HG02885 (cell line): ENCODE measurements around the gene IDH1.
"Not testable (repeated sequence)": the region's sequence is repeated elsewhere in the genome, so short reads cannot be mapped to it uniquely, and the experiment has no call there.

Experiments used
- ATAC-seq: cut with Tn5 transposase; IDR thresholded peaks from one replicate; pipeline ENCODE4 v1.9.1; 2021; ENCODE audit warnings: mild to moderate bottlenecking; ENCODE audit not compliant: unreplicated experiment, poor library complexity

IDH1 gene

GRCh38 chr2:208256849-208257813 is 2.3 kb upstream of the IDH1 start:
- ATAC-seq = not testable (repeated sequence)

- ATAC-seq = no peak
Observed at GRCh38 chr2:208256192-208256782, 1.4 kb upstream of the IDH1 start.

DNA sequence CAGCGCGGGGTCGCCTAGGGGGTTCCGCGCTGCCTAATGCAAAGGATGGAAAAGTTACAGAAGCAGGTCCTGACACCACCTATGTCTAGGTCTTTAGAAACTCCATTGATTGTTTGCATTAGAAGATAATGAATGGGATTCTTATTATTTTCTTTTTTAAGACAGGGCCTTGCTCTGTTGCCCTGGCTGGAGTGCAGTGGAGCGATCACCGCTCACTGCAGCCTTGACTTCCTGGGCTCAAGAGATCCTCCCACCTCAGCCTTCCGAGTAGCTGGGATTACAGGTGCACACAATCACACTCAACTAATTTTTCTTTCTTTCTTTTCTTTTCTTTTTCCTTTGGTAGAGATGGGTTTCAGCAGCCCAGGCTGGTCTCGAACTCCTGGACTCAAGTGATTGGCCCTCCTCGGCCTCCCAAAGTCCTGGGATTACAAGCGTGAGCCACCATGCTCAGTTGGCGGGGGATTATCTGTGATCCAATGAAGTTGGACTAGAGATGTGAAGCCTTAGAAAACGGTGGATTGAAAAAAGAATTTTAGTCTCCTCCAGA is 761 bp upstream of the IDH1 start:
- peak; percentile 11 for ATAC-seq

DNA sequence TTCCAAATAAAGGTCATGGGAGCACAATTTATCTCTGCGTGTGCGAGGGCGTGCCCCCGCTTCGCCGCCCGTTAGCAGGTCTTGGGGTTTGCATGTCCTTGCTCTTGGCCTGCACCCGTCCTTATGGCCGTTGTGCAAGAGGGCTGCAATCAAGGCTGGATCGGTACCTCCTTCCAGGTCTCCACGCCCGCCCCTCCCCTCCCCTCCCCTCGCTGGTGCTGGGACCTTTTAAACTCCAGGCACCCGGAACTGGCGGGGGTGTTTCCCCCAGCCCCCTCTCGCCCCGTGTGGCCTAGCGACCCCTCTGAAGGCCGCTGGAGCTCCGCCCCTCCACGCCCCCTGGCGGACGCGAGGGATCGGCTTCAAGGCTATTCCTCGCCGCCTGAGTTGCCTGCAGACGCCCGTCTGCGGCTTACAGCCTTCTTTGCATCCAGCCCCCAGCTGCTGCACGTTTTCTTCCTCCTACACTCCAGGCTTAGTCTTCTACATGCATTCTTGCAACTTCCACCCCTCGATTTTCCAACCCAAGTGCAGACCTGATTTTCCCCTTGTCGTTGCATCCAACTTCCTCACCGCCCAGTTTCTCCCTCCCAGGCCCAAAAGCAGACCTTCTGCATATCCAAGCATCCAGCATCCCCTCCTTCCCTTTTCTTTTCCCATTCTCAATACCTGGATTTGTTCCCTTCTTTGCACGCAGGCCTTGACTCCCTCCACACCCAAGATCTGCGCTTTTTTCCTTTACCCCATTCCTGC is 577 bp downstream of the IDH1 start:
- ATAC-seq = peak; percentile 76

- ATAC-seq = no peak
Observed at GRCh38 chr2:208253600-208254117, 1.2 kb downstream of the IDH1 start.

- ATAC-seq = no peak
Observed at GRCh38 chr2:208252716-208253492, 2.0 kb downstream of the IDH1 start.

DNA sequence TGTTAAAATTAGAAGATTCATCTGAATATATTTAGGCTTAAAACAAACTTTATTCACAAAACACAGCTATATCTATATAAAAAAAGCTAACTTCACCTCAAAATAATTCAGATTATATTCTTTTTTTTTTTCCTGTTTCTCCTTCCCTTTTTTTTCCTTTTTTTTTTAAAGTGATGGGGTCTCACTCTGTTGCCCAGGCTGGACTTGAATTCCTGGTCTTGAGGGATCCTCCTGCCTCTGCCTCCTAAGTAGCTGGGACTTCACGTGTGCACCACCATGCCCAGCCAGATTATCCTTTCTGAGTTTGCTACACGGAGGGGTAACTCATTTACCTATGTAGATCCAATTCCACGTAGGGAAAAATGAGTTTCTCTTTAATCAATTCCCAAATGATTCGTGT is 3.8 kb downstream of the IDH1 start:
- ATAC-seq = no peak

DNA sequence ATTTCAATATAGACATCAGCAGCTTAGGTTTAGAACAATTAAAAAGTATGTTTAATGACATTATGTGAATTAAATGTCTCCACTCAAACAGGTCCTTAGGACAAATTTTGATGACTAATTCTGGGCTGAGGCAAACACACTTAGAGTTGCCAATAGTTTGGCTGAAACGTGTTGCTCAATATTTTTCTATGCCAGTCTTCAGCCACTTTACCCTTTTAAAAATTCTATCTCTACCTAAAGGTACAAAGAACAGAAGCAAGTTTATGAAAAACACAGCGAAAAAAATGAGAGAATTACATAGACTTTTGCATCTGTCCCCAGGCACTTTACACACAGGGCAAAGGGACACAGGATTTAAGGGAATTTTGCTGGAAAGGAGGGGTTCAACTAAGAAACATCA is 4.5 kb downstream of the IDH1 start:
- no peak for ATAC-seq

DNA sequence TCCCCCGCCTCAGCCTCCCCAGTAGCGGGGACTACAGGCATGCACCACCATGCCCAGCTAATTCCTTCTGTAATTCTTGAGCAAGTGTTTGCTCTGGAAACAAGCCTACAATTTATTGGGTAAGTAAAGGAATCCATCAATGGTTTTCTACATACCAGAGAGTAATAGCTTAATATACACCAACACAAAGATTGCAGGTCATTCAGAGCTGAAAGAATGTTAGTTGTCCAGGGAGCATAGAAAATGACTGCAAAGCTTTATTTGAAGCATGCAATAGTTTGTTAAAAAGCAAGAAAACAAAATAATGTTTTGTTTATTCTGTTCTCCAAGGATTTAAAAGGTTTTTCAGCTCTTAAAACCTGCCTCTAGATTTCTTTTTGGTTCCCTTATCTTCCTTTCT is 5.6 kb downstream of the IDH1 start:
- no peak for ATAC-seq

GRCh38 chr2:208248601-208249000 is 6.3 kb downstream of the IDH1 start:
- no peak for ATAC-seq

DNA sequence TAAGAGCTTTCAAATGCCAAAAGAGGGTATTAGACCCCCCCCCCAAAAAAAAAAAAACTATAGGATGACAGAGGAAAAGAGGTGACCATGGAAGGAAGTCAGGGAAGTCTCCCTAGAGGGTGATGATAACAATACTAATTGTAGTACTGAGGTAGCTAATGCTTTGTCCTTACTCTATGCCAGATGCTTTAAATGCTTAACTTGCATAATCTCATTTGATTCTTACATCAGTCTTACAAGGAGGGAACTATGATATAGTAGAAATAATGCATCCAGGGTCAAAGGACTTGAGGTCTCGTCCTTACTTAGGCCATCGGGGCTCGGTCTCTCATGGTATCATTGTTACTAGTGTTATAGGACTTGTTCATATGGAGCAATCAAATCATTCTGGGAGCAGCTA is 9.1 kb downstream of the IDH1 start:
- no peak for ATAC-seq

- no peak for ATAC-seq
Observed at GRCh38 chr2:208244422-208244821, 10.4 kb downstream of the IDH1 start.

- ATAC-seq = no peak
Observed at GRCh38 chr2:208240619-208241209, 14.2 kb downstream of the IDH1 start.

DNA sequence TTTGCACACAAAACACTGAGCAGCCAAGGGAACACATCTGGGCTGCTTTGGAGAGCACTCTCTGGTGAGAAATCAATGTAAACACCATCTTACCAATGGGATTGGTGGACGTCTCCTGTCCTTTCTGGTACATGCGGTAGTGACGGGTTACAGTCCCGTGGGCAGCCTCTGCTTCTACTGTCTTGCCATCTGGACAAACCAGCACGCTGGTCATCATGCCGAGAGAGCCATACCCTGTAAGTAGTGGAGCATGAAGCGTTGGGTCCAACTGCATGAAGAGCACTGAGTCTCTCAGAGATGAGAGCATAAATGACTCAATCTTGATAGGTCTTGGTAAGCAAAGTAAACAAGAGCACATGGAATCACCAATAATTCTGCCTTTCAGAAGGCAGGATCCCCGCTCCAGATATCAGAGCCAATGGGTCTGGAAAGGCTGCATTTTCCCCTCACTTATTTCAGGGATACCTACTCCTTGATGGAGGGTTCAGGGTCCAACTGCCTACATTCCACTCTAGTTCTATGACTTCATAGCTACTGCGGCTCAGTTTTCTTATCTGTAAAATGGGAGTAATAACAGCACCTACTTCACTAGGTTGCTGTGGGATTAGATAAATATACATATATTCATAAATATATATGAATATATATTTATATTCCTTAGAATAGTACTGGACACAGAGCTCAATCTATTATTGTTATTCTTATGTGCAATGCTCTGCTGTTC is 14.9 kb downstream of the IDH1 start:
- no peak for ATAC-seq

DNA sequence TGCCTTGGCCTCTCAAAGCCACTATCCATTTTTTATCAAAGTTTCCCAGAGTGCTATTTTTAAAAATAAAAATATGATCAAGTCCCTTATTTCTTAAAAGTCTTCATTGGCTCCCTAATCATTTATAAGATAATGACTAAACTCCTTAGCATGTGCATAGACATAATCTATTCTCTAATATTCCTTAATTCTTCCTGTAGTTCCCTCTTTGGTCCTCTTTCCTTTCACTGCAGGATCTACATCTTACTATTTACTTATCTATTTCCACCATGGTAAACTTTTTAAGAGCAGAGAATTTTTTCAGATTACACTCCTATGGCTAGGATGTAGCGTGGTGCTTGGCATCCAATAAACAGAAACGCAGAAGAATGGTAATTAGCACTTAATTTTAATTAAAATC is 19.0 kb downstream of the IDH1 start:
- no peak for ATAC-seq

- ATAC-seq = no peak
Observed at GRCh38 chr2:208234786-208235185, 20.1 kb downstream of the IDH1 start.

GRCh38 chr2:208228476-208228875 is 26.4 kb downstream of the IDH1 start:
- ATAC-seq = no peak

DNA sequence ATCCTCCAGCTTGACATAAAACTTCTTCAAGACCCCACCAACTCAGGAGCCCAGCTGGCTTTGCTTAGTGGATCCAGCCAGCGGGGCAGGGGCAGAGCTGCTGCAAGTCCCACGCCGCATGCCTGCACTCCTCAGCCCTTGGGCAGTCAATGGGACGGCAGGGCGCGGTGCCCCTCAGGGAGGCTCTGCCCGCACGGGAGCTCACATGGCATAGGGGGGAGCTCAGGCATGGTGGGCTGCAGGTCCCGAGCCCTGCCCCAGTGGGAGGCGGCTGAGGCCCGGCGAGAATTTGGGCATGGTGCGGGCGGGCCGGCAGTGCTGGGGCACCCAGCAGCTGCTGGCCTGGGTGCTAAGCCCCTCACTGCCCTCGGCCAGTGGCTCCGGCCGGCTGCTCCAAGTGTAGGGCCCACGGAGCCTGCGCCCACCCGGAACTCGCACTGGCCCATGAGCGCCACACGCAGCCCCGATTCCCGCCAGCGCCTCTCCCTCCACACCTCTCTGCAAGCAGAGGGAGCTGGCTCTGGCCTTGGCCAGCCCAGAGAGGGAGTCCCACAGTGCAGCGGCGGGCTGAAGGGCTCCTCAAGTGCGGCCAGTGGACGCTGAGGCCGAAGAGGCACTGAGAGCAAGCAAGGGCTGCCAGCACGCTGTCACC is 27.2 kb downstream of the IDH1 start:
- ATAC-seq = no peak
